Neural cell (in vitro differentiated cells): ENCODE results near the gene BLOC1S3. TPM values are rescaled to one million over a fixed set of nuclear protein-coding genes. Genes with fewer than 3 reads are reported as not detected.

Experiments used
- H2AFZ ChIP-seq: fragments of 200-600, 300-800 bp; sonication (generic), shearing (Covaris generic); 2 replicates; pipeline ENCODE4 v1.6.0; 2014; ENCODE audit warnings: low read depth, mild to moderate bottlenecking, antibody characterized with exemption, low read length, moderate library complexity
- H3F3A ChIP-seq: fragments of 200-600 bp; shearing (Covaris generic); 2 replicates; pipeline ENCODE4 v1.6.1; 2016; ENCODE audit warnings: mild to moderate bottlenecking, moderate library complexity, mixed read lengths, antibody characterized with exemption, low read length; ENCODE audit not compliant: insufficient read depth, poor library complexity, severe bottlenecking
- H3K27ac ChIP-seq: fragments of 200-600, 300-800 bp; sonication (generic), shearing (Covaris generic); 2 replicates; pipeline ENCODE4 v1.5.1; 2014; ENCODE audit warnings: mild to moderate bottlenecking, low read length, moderate library complexity
- H3K27me3 ChIP-seq: fragments of 300-800, 200-600 bp; sonication (generic), shearing (Covaris generic); 2 replicates; pipeline ENCODE4 v1.6.0; 2014; ENCODE audit warnings: mild to moderate bottlenecking, low read depth, low read length, moderate library complexity; ENCODE audit not compliant: insufficient read depth
- H3K36me3 ChIP-seq: fragments of 300-800, 200-600 bp; sonication (generic), shearing (Covaris generic); 2 replicates; pipeline ENCODE4 v1.5.1; 2014; ENCODE audit warnings: mild to moderate bottlenecking, antibody characterized with exemption, low read length, moderate library complexity; ENCODE audit not compliant: insufficient read depth
- H3K4me2 ChIP-seq: fragments of 300-800, 200-600 bp; sonication (generic), shearing (Covaris generic); 2 replicates; pipeline ENCODE4 v1.6.0; 2014; ENCODE audit warnings: mild to moderate bottlenecking, low read length
- H3K4me3 ChIP-seq: fragments of 300-800, 200-600 bp; sonication (generic), shearing (Covaris generic); 2 replicates; pipeline ENCODE4 v1.5.1; 2014; ENCODE audit warnings: mild to moderate bottlenecking, low read length, moderate library complexity
- H3K79me2 ChIP-seq: fragments of 200-600 bp; shearing (Covaris generic); replicated peaks from 2 replicates; pipeline ENCODE4 v1.6.0; 2014; ENCODE audit warnings: mild to moderate bottlenecking, low read length, moderate library complexity; ENCODE audit not compliant: insufficient read depth
- H3K9ac ChIP-seq: fragments of 300-800, 200-600 bp; sonication (generic), shearing (Covaris generic); 2 replicates; pipeline ENCODE4 v1.6.1; 2016; ENCODE audit warnings: mild to moderate bottlenecking, low read length, mixed read lengths
- H3K9me2 ChIP-seq: fragments of 200-600 bp; shearing (Covaris generic); 2 replicates; pipeline ENCODE4 v1.6.1; 2016; ENCODE audit warnings: mild to moderate bottlenecking, low read length, mixed read lengths; ENCODE audit not compliant: insufficient read depth
- H3K9me3 ChIP-seq: fragments of 200-600, 300-800 bp; sonication (generic), shearing (Covaris generic); 2 replicates; pipeline ENCODE4 v1.6.1; 2016; ENCODE audit warnings: mild to moderate bottlenecking, mixed run types, low read length, moderate library complexity, mixed read lengths
- H4K20me1 ChIP-seq: fragments of 200-600 bp; shearing (Covaris generic); 2 replicates; pipeline ENCODE4 v1.6.1; 2016; ENCODE audit warnings: mild to moderate bottlenecking, mixed run types; ENCODE audit not compliant: insufficient read depth
- EP300 ChIP-seq: fragments of 450-650 bp; conservative IDR thresholded peaks from 2 replicates; pipeline ENCODE4 v1.6.1; 2014; ENCODE audit warnings: antibody characterized with exemption, mild to moderate bottlenecking, moderate library complexity; ENCODE audit not compliant: poor library complexity, severe bottlenecking
- EZH2 ChIP-seq: fragments of 200-600, 300-800 bp; shearing (Covaris generic), sonication (generic); IDR thresholded peaks from 2 replicates; pipeline ENCODE4 v1.6.1; 2014; ENCODE audit warnings: antibody characterized with exemption, low read length, borderline replicate concordance, mild to moderate bottlenecking; ENCODE audit not compliant: insufficient read depth, poor library complexity, severe bottlenecking
- MXI1 ChIP-seq: fragments of 450-650 bp; conservative IDR thresholded peaks from 2 replicates; pipeline ENCODE4 v1.6.1; 2014; ENCODE audit warnings: antibody characterized with exemption, mild to moderate bottlenecking; ENCODE audit not compliant: poor library complexity, severe bottlenecking
- POLR2AphosphoS5 ChIP-seq: IDR thresholded peaks from 2 replicates; pipeline ENCODE4 v1.6.1; 2012
- RAD21 ChIP-seq: fragments of 450-650 bp; conservative IDR thresholded peaks from 2 replicates; pipeline ENCODE4 v1.6.1; 2014; ENCODE audit warnings: antibody characterized with exemption, mild to moderate bottlenecking, moderate library complexity
- SMC3 ChIP-seq: fragments of 450-650 bp; conservative IDR thresholded peaks from 2 replicates; pipeline ENCODE4 v1.6.1; 2014; ENCODE audit warnings: antibody characterized with exemption, mild to moderate bottlenecking, moderate library complexity; ENCODE audit not compliant: poor library complexity
- TAF1 ChIP-seq: IDR thresholded peaks from 2 replicates; pipeline ENCODE4 v1.6.1; 2012; ENCODE audit warnings: low read depth
- polyA plus RNA-seq: library from polyadenylated mRNA; depleted of rRNA; stranded (reverse); fragments of >200 nt; gene quantifications from 2 replicates; pipeline ENCODE4 v1.2.3, GENCODE V29; 2014
- TF ChIP-seq, protein P1 (sequence below): IDR thresholded peaks from 2 replicates; pipeline ENCODE4 v1.6.1; 2012; ENCODE audit warnings: borderline replicate concordance

BLOC1S3 gene
- polyA plus RNA-seq, 1 donor from 2014 or later, result 1.8 TPM

DNA sequence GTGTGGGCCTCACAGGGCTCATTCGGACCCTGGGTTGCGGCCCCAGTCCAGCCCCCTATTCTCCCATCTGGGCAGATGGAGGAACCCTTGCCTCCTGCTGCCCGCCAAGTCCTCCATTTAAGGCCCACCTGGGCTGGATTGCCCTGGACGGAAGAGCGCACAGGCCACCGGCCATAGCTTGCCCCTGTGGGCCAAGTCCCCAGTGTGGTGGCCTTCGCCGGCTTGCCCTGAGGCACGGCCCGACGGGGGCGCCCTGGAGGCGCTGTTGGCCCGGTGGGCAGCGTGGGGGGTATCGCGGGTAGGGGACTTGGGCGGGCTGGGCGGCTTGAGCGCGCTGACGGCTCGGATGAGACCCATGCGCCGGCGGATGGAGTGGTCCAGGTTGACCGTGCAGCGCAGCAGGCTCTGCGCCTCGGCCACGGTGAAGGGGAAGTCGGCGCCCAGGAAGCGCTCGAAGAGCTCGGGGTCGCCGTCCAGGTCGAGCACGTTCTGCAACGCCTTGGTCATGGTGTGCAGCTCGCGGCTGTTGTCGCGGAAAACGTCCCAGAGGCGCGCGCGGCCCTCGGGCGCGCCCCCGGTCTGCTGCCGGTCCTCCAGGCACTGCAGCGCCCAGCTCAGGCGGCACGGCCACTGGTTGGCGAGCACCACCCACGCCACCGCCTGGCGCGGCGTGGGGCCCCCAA, 26.6 kb upstream of the BLOC1S3 start:
- H3K27ac ChIP-seq, result no peak overlapping the region
- no peaks in the 10 kb centered on the region for H3F3A ChIP-seq
- no peak overlapping the region for H3K4me2 ChIP-seq
- H3K9ac ChIP-seq, result no peak overlapping the region
- peak overlapping the region; percentile 43 for H3K4me3 ChIP-seq
- H4K20me1 ChIP-seq, result no peaks in the 10 kb centered on the region
- no peaks in the 10 kb centered on the region for H3K9me2 ChIP-seq
- H3K9me3 ChIP-seq, result no peaks in the 10 kb centered on the region
- TF ChIP-seq POLR2AphosphoS5 (no peak), EZH2 (no peak), RAD21 (no peak), TAF1 (no peak), MXI1 (no peak), SMC3 (no peak), EP300 (no peak)
- TF ChIP-seq, protein P1, sequence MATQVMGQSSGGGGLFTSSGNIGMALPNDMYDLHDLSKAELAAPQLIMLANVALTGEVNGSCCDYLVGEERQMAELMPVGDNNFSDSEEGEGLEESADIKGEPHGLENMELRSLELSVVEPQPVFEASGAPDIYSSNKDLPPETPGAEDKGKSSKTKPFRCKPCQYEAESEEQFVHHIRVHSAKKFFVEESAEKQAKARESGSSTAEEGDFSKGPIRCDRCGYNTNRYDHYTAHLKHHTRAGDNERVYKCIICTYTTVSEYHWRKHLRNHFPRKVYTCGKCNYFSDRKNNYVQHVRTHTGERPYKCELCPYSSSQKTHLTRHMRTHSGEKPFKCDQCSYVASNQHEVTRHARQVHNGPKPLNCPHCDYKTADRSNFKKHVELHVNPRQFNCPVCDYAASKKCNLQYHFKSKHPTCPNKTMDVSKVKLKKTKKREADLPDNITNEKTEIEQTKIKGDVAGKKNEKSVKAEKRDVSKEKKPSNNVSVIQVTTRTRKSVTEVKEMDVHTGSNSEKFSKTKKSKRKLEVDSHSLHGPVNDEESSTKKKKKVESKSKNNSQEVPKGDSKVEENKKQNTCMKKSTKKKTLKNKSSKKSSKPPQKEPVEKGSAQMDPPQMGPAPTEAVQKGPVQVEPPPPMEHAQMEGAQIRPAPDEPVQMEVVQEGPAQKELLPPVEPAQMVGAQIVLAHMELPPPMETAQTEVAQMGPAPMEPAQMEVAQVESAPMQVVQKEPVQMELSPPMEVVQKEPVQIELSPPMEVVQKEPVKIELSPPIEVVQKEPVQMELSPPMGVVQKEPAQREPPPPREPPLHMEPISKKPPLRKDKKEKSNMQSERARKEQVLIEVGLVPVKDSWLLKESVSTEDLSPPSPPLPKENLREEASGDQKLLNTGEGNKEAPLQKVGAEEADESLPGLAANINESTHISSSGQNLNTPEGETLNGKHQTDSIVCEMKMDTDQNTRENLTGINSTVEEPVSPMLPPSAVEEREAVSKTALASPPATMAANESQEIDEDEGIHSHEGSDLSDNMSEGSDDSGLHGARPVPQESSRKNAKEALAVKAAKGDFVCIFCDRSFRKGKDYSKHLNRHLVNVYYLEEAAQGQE, result no peak
- no peaks in the 10 kb centered on the region for H3K36me3 ChIP-seq
- H3K79me2 ChIP-seq, result no peaks in the 10 kb centered on the region
- no peak overlapping the region for H2AFZ ChIP-seq
- peaks cover 24% of the 10 kb centered on the region for H3K27me3 ChIP-seq

DNA sequence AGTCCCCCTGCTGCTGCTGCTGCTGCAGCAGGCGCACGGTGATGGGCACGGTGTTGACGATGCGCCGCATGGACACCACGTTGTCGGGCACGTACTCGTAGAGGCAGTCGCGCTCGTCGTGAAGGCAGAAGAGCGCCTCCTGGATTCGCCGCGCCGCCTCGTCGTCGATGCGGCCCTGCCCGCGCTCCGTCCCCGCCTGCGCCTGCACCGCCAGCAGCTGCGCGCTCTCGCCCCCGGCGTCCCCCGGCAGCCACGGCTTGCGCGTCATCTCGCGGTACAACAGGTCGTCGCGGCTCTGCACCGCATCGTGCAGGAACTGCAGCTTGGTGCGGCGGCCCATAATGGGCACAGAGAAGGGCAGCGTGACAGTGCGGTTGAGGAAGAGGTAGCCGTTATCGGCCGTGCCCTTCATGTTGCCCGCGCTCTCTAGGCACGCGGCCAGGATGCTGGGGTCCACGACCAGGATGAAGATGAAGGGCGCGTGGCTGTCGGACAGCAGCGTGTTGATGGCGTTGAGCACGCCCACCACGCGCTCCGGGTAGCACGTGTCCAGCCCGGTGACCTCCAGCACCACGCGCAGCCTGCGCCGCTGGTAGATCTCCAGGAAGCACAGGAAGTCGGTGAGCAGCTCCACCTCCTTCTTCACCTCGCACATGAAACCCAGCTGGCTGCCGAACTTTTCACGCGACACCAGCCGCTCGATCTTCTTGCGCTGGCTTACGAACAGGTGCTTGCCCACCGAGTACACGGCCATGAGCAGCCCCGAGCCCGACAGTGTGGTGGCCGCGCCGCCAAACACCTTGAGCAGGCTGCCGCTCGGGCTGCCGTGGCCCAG, 25.9 kb upstream of the BLOC1S3 start:
- Histone ChIP-seq H3F3A (no peaks in the 10 kb centered on the region), H3K9ac (no peak overlapping the region), H3K4me3 (peak overlapping the region; percentile 43), H3K27me3 (peaks cover 24% of the 10 kb centered on the region), H3K9me2 (no peaks in the 10 kb centered on the region), H3K4me2 (no peak overlapping the region), H3K9me3 (no peaks in the 10 kb centered on the region), H4K20me1 (no peaks in the 10 kb centered on the region), H3K27ac (no peak overlapping the region), H3K36me3 (no peaks in the 10 kb centered on the region), H2AFZ (no peak overlapping the region), H3K79me2 (no peaks in the 10 kb centered on the region)
- TF ChIP-seq EP300 (no peak), MXI1 (peak; percentile 56)
